Breast epithelium (tissue), 3 donors: ENCODE measurements around the gene CA10.

Source experiments
- POLR2AphosphoS5 ChIP-seq, 3 donors: sonication (generic); formaldehyde crosslinking; IDR thresholded peaks; one replicate each; pipeline ENCODE4 v1.6.1; 2017; ENCODE audit warnings: antibody characterized with exemption in 3 of 3
- TF ChIP-seq, protein P1 (sequence below), 3 donors: fragments of 450-650 bp; IDR thresholded peaks; one replicate each; pipeline ENCODE4 v1.5.1; 2016 to 2017; ENCODE audit warnings: antibody characterized with exemption in 3 of 3, mild to moderate bottlenecking in 3 of 3, moderate library complexity in 3 of 3

DNA sequence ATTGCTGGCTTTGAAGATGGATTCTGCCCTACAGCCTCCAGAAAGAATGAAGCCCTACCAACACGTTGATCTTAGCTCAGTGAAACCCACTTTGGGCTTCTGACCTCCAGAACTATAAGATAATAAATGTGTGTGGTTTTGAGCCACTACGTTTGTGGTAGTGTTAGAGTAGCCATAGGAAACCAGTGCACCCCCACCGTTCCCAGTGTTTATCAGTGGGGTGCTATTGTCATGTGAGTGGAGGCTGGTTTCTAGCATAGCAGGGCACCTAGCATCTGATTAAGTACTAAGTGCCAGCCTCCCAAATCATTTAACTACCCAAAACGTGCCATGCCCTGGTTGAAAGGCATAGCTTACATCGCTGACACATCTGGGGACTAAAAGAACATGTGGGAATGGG, 474.3 kb downstream of the CA10 start:
- TF ChIP-seq, protein P1, sequence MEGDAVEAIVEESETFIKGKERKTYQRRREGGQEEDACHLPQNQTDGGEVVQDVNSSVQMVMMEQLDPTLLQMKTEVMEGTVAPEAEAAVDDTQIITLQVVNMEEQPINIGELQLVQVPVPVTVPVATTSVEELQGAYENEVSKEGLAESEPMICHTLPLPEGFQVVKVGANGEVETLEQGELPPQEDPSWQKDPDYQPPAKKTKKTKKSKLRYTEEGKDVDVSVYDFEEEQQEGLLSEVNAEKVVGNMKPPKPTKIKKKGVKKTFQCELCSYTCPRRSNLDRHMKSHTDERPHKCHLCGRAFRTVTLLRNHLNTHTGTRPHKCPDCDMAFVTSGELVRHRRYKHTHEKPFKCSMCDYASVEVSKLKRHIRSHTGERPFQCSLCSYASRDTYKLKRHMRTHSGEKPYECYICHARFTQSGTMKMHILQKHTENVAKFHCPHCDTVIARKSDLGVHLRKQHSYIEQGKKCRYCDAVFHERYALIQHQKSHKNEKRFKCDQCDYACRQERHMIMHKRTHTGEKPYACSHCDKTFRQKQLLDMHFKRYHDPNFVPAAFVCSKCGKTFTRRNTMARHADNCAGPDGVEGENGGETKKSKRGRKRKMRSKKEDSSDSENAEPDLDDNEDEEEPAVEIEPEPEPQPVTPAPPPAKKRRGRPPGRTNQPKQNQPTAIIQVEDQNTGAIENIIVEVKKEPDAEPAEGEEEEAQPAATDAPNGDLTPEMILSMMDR (IDR thresholded peaks at IDR 0.05), result no peak
- no peak for TF ChIP-seq POLR2AphosphoS5 (IDR thresholded peaks at IDR 0.05)
